LNCaP clone FGC (cell line): Measurements from ENCODE around the gene TRIP12.
"Not testable (repeated sequence)": the region's sequence is repeated elsewhere in the genome, so short reads cannot be mapped to it uniquely, and the experiment has no call there.

Experiments
- DNase-seq: peaks from one replicate; pipeline ENCODE4 v3.0.0-alpha.2; 2011; ENCODE audit warnings: low read depth
- H3K4me3 ChIP-seq: 2 replicates; pipeline ENCODE4 v1.5.1; 2011; ENCODE audit warnings: mild to moderate bottlenecking, low read depth, low read length, control low read depth
- CTCF ChIP-seq: IDR thresholded peaks from 2 replicates; pipeline ENCODE4 v1.5.1; 2012; ENCODE audit warnings: mild to moderate bottlenecking; ENCODE audit not compliant: control insufficient read depth, insufficient read depth; ENCODE audit errors: extremely low read depth

Gene TRIP12

GRCh38 chr2:229774237-229774636 lies 147.6 kb downstream of the TRIP12 start:
- no peak for DNase-seq
- no peak overlapping the region for H3K4me3 ChIP-seq
- TF ChIP-seq CTCF = no peak

- DNase-seq = no peak
- no peak for TF ChIP-seq CTCF
- no peak overlapping the region for H3K4me3 ChIP-seq
These were observed 153.6 kb downstream of the TRIP12 start for GRCh38 chr2:229768235-229768634.

- H3K4me3 ChIP-seq = no peak overlapping the region
- no peak for DNase-seq
- no peak for TF ChIP-seq CTCF
These were observed 156.1 kb downstream of the TRIP12 start for GRCh38 chr2:229765721-229766120.

GRCh38 chr2:229761663-229762062 lies 160.1 kb downstream of the TRIP12 start:
- no peak for TF ChIP-seq CTCF
- DNase-seq = no peak
- no peak overlapping the region for H3K4me3 ChIP-seq

GRCh38 chr2:229757462-229757861 lies 164.3 kb downstream of the TRIP12 start:
- not testable (repeated sequence) for H3K4me3 ChIP-seq

GRCh38 chr2:229752970-229753729 lies 168.7 kb downstream of the TRIP12 start:
- no peak for TF ChIP-seq CTCF
- no peak for DNase-seq
- H3K4me3 ChIP-seq = no peak overlapping the region

More at GRCh38 chr2:229757462-229757861, 164.3 kb downstream of the TRIP12 start:
- DNase-seq = not testable (repeated sequence)

- DNase-seq = no peak
- no peak overlapping the region for H3K4me3 ChIP-seq
- no peak for TF ChIP-seq CTCF
These were observed 172.0 kb downstream of the TRIP12 start for GRCh38 chr2:229749779-229750178.
